Spinal cord (tissue), 10 donors: ENCODE measurements around the gene PDCD2L. TPM values are rescaled to one million over a fixed set of nuclear protein-coding genes. Genes with fewer than 3 reads are reported as not detected.

Source experiments
- DNase-seq, 6 donors: peaks; one replicate each; pipeline versions ENCODE4 v3.0.0 to v3.0.0-alpha.2; 2013 to 2015; ENCODE audit warnings: low spot score in 6 of 6, low read depth in 4 of 6
- H3K27ac ChIP-seq: one replicate; pipeline ENCODE4 v1.5.1; 2013; ENCODE audit warnings: low read depth, low read length, control low read depth
- H3K27me3 ChIP-seq: one replicate; pipeline ENCODE4 v1.6.1; 2013; ENCODE audit warnings: low read length; ENCODE audit not compliant: control insufficient read depth, insufficient read depth
- H3K36me3 ChIP-seq: one replicate; pipeline ENCODE4 v1.6.1; 2013; ENCODE audit warnings: low read length; ENCODE audit not compliant: control insufficient read depth, insufficient read depth
- H3K4me1 ChIP-seq: one replicate; pipeline ENCODE4 v1.6.1; 2013; ENCODE audit warnings: low read length; ENCODE audit not compliant: control insufficient read depth, insufficient read depth
- H3K4me3 ChIP-seq: one replicate; pipeline ENCODE4 v1.5.1; 2013; ENCODE audit warnings: low read depth, low read length, control low read depth
- H3K9me3 ChIP-seq: one replicate; pipeline ENCODE4 v1.6.1; 2013; ENCODE audit warnings: low read length; ENCODE audit not compliant: control insufficient read depth, insufficient read depth
- WGBS: methylation state at CpG from one replicate; pipeline ENCODE4 v1.1.5; 2013; ENCODE audit warnings: missing lambda C conversion rate; ENCODE audit not compliant: insufficient coverage; 5-methylcytosine and 5-hydroxymethylcytosine counted together
- polyA plus RNA-seq, 2 donors: library from polyadenylated mRNA; unstranded; fragments of 120-200 nt; gene quantifications; one replicate each; pipeline ENCODE4 v1.2.1, GENCODE V29; 2013; ENCODE audit not compliant: insufficient read length in 2 of 2
- total RNA-seq, 2 donors: library from RNA; depleted of rRNA in 1 of 2; stranded (reverse); fragments of 120-200 nt in 1 of 2; fragments of >200 nt in 1 of 2; gene quantifications; one replicate each; pipeline versions ENCODE4 v1.2.3 to v1.2.4, GENCODE V29; 2013 to 2014
- donor health status: healthy.

The PDCD2L gene
- total and polyA plus RNA-seq, 4 donors, result 9.0 to 19.7 (median 18.8) TPM

GRCh38 chr19:34475026-34475974, 71.1 kb downstream of the PDCD2L start:
- Histone ChIP-seq H3K4me3 (no peak overlapping the region), H3K27me3 (no peaks in the 10 kb centered on the region), H3K9me3 (no peaks in the 10 kb centered on the region), H3K4me1 (peaks cover 1% of the 10 kb centered on the region), H3K27ac (peak overlapping the region; percentile 15), H3K36me3 (peaks cover 21% of the 10 kb centered on the region)
- DNase-seq, result no peak
- WGBS, result 63% methylated on average over 3 of the region's 9 CpGs

Other genes with a start within 250 kb of the PDCD2L start
- 10 to 100 TPM; 60.8 to 85.6 TPM for gene LSM14A, start 231.9 kb upstream of the PDCD2L start, total RNA-seq
- gene LSM14A, start 231.9 kb upstream of the PDCD2L start, polyA plus RNA-seq, result 100 to 1,000 TPM; 101 to 106 TPM
- 10 to 100 TPM; 25.8 to 31.5 TPM for gene GARRE1, start 149.8 kb upstream of the PDCD2L start, total RNA-seq
- gene GARRE1, start 149.8 kb upstream of the PDCD2L start, polyA plus RNA-seq, result 10 to 100 TPM; 24.6 to 26.8 TPM
- gene GPI, start 39.2 kb upstream of the PDCD2L start, total RNA-seq, result 100 to 1,000 TPM; 153 to 186 TPM
- gene GPI, start 39.2 kb upstream of the PDCD2L start, polyA plus RNA-seq, result 100 to 1,000 TPM; 262 to 334 TPM
- 100 to 1,000 TPM; 118 to 179 TPM for gene UBA2, start 24.0 kb downstream of the PDCD2L start, total RNA-seq
- gene UBA2, start 24.0 kb downstream of the PDCD2L start, polyA plus RNA-seq, result 100 to 1,000 TPM; 108 to 116 TPM
- gene WTIP, start 77.4 kb downstream of the PDCD2L start, total RNA-seq, result 10 to 100 TPM; 17.3 to 39.9 TPM
- 10 to 100 TPM; 27.9 to 36.5 TPM for gene WTIP, start 77.4 kb downstream of the PDCD2L start, polyA plus RNA-seq